Activated CD4-positive, CD25-positive, alpha-beta regulatory T cell treated with anti-CD3 and anti-CD28 coated beads, Interleukin-2, amount 50 U/mL, for 24 hours (primary cell): ENCODE measurements around the gene XRCC4.
A peak's percentile ranks its signal among the peaks of the same experiment; 100 is the strongest.

Source experiments
- ATAC-seq, 2 donors: fragments of 150-1000 bp; cut with Tn5 transposase; one replicate each; pipeline ENCODE4 v1.10.0; 2021; ENCODE audit warnings: mild to moderate bottlenecking in 1 of 2, moderate library complexity in 1 of 2

The XRCC4 gene

DNA sequence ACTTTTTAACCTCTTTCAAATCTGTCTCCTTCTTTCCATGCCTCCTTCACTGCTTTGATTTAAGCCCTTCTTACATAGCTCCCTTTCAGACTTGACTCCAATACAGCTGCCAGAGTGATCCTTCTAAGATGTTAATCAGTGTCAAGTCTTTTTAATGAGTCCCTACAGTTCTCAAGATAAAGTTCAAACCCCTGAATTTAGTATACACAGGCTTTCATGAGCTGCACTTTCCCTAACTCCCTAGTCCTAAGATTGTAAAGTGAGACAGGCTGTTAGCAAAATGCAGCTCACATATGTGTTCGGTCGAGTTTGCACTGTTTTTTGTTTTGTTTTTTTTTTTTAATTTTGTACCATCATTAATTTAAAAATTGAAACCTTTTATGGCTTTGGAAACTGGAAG is 203.8 kb downstream of the XRCC4 start:
- ATAC-seq: no peak

DNA sequence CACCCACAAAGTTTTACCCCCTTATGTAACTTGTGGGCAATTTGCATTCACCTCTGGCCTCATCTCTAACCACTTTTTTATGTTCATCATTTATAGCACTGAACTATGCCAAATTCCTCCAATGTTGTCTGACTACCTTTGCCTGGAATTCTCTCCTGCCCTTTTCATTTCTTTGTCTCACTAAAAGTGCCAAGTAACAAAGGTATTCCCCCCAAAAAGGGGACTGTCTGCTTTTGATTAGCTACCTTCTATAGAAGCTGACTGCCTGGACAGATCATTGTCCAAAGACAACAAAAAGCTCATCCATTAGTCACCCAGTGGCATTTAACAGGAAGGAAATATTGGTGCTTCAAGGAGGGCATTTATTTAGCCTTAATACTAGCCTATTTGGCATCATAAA is 204.3 kb downstream of the XRCC4 start:
- no peak for ATAC-seq

DNA sequence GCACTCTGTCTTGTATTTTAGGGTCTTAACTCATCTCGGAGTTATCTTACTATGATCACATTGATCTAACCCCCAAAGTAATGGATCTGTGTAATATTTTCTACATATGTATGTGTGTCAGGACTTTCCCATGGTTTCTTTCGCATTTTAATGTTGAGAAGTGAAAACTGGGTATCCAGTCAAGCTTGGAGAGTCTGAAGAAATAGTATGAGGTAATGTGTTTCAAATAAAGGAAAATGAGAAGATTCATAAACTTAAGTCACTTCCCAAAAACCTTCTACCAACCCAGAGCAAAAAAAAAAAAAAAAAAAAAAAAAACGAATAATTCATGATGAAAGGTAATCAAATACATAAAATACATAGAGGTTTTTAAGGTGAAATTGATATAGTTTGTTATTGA is 206.4 kb downstream of the XRCC4 start:
- ATAC-seq: no peak

DNA sequence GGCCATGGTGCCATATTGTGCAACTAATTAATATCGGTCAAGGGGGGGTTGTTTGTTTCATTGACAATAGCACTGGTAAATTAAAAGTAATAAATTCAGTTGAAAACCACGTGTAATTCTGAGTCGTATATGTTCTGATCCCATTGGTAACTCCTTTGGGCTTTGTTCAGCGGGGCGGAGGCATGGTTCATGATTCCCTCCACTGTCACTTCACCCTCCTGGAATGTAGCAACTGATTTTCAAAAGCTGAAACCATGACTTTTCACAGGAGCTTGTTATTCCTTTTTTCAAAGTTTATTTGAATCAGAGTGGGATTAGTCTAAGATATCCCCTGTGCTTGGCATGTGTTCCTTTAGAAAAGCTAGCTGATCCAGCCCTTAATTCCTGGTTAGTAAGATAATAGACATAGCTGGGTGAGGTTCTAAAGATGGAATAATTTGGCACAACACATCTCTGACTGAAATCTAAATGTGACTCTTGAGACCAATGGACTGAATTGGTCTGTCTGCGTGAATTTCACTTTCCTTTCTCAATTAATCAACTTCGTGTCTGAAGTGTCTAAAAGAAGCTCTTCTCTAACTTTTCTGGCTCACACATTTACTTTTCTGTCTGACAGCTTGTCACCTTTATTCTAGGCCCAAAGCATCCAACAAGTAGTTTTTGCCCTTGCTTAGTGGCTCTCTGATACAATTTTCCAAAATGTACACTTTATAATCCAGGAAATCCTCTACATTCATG is 208.5 kb downstream of the XRCC4 start:
- ATAC-seq: no peak

DNA sequence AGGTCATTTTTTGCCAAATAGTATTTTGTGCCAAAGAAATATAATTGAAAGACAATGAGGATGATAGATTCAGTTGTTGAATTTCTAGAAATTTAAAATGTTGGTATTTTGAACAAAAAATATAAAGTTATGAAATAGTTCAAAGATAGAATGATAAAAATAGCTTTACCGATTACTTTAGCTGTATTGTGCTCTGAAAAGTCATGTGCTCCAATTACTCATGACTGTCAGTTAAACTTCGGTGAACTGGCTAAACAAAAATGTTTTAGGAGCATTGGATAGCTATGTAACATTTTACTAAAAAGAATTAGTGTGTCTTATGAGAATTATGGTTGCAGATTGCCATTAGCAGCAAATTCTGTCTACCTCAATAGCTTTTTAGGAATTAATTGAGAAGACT is 216.9 kb downstream of the XRCC4 start:
- no peak for ATAC-seq

DNA sequence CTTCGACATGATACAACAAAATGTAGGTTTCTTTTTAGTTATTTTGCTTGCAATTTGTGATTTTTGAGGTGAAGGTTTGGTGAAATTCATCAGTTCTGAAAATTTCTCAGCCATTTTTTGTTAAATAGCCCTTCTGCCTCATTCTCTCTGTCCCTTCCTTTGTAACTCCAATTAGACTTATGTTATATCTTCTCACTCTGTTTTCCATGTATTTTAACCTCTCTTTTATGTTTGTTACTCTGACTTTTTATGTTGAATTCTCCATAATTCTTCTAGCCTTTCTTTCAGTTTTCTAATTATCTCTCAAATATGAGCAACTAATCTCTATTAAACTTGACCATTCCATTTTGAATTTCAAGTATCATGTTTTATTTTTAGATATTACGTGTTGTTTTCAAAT is 222.0 kb downstream of the XRCC4 start:
- ATAC-seq: no peak

DNA sequence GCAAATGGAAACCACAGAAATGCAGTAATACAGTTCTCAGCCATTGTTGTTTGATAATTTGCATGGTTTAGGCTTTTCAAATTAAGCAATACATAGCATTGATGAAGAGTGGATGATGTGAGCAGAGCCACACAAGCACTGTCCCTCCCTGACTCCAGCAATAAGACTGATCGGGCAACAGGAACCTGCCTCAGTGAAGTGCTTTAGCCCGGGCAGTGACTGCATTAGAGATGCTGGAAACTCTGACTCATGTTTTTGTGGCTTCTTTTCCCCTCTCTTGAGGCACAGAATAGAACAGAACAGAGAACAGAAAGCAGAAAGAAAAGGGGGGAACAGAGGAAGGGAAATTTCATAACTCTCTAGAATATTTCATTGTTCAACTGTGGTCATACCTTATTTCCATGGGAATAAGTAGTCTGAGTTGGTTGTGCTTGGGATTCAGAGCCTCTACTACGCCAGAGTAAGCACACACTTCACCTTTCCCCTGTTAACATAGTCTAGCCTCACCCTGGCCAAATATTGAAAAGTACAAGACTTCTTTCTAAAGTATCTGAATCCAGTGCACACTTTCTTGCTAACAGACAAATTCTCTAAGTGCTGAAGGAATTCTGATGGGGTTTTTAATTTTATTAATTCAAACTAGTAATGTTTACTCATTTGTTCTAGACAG is 229.4 kb downstream of the XRCC4 start:
- peak; percentile 61 to 77 for ATAC-seq

DNA sequence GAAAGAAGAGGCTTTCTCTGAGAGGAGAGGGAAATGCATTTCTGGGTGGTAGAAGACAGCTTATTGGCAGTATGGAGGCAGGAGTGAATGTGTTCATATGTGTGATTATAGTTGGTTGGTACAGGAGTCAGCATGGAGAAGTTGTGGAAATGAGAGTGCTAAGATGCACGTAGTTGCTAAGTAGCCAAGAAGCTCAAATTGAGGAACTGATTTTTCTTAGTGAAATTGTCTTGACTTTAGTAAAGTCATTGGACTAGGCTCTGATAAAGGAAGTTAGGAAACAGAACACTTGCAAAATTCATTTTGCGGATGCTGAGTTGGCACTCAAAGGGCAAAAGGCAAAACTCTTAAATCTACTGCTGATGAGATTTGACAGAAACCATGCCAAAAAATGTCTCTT is 235.3 kb downstream of the XRCC4 start:
- ATAC-seq: no peak

DNA sequence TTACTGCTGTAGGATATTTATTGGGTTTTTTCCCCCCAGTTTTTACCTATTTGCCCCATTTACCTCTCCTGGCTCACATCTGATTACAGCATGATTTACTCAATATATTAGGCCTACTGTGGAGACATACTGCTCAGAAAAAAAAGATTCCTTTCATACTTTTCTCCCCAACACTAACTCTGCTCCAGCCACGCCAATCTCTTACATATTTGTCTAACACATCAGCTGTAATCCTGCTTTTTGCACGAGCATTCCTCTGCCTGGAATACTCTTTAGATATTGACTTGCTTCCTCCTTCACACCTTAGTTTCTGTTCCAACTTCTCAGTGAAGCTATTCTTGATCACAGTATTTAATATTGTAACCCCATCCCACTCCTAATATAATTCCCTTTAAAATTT is 236.1 kb downstream of the XRCC4 start:
- no peak for ATAC-seq

DNA sequence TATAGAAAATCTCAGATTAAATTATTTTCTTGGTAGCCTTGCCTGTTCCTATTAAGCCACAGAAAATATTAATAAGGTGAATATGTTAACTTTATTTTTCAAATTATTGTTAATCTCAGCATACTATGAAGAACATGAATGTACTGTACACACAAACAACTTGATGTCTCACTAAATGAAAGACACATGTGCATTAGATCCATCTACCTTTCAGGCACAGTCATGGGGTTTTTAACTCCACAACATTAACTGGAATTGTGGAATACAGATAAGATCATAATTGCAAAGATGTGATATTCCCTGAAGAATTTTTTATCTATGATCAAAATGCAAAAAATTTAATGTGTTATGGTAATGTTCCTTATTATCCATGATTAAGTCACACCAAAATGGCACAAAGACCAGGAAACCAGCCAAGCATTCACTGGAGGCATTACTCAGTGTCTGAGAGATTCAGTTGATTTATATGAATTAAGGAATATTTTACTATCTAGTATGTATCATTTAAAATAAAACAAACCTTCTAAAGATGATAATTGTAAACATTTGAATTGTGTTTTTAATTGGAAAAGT is 244.2 kb downstream of the XRCC4 start:
- ATAC-seq: no peak

DNA sequence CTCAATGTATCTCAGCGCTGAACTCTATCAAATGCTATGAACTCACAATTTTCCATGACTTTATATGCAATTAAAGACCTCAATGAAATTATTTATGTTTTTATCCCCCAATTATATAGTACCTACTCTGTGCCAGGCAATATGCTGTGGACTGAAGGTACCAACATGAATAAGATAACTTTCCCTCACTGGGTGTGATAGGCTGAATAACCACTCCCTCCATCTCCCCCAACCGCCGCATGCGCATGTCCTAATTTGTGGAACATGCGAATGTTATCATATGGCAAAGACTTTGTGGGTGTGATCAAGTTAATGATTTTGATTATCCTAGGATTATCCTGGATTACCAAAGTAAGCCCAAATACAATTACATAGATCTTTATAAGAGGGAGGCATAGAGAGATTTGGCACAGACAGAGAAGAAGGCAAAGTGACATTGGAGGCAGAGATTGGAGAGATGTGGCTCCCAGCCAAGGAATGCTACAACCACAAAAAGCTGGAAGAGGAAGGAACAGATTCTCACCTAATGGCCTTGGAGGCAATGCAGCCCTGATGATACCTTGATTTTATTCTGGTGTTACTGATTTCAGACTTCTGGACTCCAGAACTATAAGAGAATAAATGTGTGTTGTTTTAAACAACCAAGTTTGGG is 245.1 kb downstream of the XRCC4 start:
- ATAC-seq: no peak

DNA sequence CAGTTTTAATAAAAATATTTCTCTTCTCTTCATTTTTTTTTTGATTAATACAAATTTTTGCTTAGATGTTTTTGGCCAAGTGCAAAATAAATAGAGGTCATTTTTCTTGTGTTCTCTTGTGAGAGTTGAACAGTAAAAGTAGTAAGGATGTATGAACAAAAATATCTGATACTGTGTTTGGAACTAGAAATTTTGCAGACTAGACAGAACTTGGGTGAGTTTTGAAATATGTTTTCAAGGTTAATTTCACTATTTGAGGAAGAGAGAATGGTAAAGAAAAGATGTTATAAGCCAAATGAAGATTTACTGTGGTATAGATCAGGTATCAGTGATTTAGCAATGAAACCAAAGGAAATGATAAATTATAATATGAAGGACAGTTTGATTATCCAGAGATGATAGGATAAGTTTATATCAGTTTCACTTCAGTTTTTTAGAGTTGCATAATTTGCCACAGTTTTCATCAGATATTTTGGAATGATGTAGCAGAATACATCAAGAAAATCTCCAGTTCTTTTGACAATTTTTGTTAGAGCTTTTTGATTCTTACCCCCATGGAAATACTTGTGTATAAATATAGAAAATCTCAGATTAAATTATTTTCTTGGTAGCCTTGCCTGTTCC is 246.3 kb downstream of the XRCC4 start:
- ATAC-seq: no peak

DNA sequence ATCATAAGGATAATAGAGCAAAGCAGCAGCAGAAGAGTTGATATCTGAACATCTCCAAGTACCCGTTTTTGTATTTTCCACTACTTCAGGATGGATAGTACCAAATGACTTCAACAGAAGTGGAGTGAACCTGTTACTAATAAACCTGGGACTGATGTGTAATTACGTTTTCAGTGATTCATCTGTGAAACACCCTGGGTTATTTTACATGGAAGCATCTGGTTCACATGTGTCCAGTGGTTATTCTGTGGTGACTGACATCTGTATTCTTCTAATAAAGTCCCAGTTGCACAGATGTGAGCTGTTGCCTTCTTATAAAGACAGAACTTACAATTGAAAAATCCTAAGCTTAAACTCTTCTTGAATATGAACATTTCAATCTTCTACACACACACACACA is 254.5 kb downstream of the XRCC4 start:
- no peak for ATAC-seq

DNA sequence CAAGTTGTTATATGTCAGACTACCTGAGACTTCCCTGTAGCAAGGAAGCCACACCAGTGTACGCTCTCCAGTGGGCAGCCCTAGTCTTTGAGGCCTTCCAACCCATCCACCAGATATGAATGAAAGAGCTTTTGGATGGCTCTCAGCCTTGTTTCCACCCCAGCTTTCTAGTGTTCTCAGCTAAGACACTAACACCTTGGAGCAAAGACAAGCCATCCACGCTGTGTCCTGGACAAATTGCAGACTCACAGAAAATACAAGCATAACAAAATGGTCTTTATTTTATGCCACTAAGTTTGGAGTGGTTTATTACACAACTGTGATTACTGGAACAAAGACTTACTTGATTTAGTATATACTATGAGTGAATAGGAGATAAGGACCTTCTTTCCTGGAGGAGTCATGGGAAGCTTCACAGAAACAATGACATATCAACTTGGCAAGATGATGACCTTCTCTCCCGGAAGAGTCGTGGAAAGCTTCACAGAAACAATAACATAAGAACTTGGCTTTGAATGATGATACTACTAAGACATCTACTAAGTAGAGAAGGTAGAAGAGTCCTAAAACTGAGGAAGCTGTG is 260.2 kb downstream of the XRCC4 start:
- ATAC-seq: no peak

DNA sequence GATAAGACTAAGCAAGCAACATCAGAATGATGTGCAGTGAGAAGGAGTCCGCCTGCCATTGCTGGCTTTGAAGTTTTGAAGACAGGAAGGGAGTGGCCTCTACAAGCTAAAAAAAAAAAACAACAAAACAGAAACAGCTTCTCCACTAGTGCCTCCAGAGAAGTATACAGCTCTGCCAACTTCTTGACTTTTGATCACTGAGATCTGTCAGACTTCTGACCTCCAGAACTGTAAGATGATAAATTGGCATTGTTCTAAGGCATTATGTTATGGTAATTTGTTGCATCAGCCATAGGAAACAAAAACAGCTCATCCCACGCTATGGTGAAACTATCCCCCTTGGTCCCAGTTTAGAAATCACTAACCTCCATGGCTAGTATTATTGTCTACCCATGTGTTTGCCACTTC is 263.2 kb downstream of the XRCC4 start:
- ATAC-seq: no peak

DNA sequence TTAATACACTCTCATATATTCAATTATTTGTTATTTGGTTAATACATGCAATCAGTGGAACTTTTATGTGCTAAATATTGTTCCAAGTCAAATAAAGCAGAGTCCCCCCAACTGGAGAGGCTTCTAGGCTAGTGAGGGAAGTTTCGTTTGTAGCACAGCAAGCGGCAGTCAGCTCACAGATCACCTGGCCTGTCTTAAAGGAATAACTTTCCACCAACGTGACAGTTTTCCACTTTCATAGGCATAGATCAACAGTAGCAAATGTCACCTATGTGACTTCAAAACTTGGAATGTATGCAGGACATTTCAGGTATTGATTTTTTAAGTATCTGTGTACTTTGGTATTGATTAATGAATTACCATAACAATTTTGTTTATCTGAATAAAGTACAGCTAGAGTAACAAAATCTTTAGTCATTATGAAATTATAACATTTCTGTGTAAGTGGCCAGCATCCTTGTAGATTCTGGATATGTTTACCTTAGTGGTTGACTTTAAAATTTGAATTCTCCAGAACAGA is 264.5 kb downstream of the XRCC4 start:
- ATAC-seq: no peak

DNA sequence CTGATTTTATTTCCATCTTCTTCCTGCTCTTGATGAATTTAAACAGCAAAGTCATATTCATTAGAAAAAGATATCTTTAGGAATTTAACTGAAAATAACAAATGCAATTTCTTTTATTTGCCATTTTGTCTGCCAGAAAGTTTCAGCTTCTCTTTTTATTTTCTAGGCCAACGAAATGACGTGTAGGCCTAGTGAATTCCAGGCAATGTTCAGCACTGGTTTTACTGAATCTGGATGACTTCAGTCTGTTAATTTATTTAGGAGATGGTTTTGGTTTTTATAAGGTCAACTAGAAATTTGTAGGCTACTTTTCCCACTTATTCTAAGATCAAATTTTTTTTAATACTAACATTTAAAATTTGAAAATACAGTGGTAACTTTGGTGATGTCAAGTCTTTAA is 265.1 kb downstream of the XRCC4 start:
- no peak for ATAC-seq

DNA sequence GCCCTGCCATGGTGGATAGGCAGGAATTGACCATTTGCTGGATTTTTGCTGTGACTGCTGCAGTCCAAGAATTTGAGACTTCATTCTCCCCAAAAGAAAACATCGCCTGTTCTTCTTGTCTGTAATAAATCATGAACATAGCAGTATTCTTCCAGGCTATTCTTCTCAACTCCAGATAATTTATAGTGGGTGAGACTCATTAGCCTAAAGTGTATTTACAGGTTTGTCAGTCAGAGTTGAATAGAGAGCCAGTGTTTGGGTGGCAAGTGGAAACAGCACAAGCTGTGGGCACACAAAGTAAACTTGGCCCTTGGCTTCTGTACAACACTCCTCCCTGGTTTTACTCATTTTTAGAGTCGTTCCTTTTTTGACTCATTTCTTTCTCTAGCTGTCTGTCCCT is 266.0 kb downstream of the XRCC4 start:
- ATAC-seq: no peak

DNA sequence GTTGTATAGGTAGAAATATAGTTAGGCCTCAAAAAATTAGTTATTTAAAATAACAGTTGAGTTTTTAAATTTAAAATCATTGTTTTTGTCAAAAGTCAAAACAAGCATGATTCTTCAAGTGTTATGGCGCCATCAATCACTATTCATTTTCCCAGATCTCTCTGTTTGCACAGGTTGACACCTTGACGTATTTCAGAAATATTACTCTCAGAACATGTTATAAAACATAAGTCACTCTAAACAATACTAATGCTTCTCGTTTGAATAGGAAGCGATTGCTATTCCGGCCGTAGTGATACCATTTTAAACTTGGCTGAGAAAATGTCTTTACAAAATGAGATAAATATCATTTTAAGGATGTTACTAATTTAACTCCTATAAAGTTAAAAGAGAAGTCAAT is 268.1 kb downstream of the XRCC4 start:
- no peak for ATAC-seq

DNA sequence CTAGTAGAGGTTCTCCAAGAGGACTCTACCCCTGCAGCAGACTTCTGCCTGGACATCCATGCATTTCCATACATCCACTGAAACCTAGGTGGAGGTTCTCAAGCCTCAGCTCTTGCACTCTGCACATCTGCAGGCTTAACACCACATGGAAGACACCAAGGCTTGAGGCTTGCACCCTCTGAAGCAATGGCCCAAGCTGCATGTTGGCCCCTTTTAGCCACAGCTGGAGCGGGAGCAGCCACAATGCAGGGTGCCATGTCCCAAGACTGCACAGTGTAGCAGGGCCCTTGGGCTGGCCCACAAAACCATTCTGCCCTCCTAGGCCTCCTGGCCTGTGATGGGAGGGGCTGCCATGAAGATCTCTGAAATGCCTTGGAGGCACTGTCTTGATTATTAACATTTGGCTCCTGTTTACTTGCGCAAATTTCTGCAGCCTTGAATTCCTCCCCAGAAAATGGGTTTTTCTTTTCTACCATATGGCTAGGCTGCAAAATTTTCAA is 271.0 kb downstream of the XRCC4 start:
- ATAC-seq: no peak

DNA sequence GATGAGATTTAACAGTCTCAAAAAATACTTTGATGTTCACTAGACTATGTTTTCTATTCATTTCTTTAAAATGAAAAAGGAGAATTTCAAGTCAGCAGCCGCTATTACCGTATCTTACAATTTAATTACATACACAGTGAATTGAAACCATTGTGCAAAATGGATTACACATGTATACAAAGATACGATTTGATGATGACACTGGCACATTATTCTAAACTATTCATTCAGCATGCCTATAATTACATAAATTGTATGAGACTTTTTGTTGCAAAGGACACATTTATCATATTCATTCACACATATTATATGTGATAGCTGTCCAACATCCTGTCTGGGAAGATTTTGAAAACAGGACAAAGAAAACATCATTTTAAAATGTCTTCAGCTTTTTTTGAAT is 275.9 kb downstream of the XRCC4 start:
- no peak for ATAC-seq

DNA sequence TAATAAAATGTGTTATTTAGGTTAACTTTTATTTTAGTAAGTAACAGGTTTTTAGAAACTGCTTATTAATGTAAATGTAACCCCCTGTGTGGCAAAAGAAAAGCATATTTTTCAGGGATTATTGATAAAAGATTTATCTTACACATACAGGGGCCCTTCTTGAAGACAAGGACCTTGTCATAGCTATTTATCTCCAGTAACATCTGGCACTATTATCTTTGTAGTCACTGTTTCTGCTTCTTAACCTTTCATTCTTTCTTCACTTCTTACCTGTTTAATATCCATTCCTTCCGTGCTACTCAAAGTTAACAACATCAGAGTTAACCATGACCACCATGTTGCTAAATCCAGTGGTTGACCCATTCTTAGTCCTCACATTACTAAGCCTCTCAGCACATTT is 276.4 kb downstream of the XRCC4 start:
- no peak for ATAC-seq

DNA sequence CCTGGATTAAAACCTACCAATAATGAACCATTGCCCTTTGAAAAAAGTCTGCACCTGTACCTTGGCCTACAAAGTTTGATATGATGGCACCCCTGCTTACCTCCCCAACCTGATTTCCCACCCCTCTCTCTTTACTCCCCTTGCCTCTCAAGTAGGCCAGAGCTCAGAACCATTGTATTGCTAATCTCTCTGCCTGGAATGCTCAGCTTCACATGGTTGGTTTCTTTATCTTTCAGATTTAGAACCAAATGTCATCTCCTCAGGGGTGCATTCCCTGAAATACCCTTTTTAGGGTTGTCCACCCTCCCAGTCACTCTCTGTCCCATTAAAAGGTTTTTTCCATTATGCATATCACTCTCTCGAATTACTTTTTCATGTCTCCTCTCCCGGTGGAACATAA is 277.6 kb downstream of the XRCC4 start:
- no peak for ATAC-seq
